ENCODE measurements around the gene C12orf54.
"Not testable (repeated sequence)": the region's sequence is repeated elsewhere in the genome, so short reads cannot be mapped to it uniquely, and the experiment has no call there.

The C12orf54 gene

GRCh38 chr12:48482198-48482597, at the start of gene C12orf54:
Gene C12orf54, plus strand, starts transcription at chr12:48482498. Its CDS starts 799 bp downstream, at chr12:48483297.
- DNase-seq (ENCODE audit: low read depth), result no peak

- not testable (repeated sequence) for DNase-seq (ENCODE audit: low read depth)
These were observed 48.3 kb upstream of the C12orf54 start for GRCh38 chr12:48434016-48434415.

GRCh38 chr12:48441069-48441468, 41.2 kb upstream of the C12orf54 start:
- no peak for DNase-seq (ENCODE audit: low read depth)

- DNase-seq (ENCODE audit: low read depth), result no peak
These were observed 40.0 kb upstream of the C12orf54 start for GRCh38 chr12:48442179-48442847.

GRCh38 chr12:48445538-48445937, 36.8 kb upstream of the C12orf54 start:
- DNase-seq (ENCODE audit: low read depth), result no peak

GRCh38 chr12:48446161-48446776, 36.0 kb upstream of the C12orf54 start:
- DNase-seq (ENCODE audit: low read depth), result no peak

GRCh38 chr12:48447755-48448154, 34.5 kb upstream of the C12orf54 start:
- DNase-seq (ENCODE audit: low read depth), result no peak

- no peak for DNase-seq (ENCODE audit: low read depth)
These were observed 30.9 kb upstream of the C12orf54 start for GRCh38 chr12:48451372-48451771.

- DNase-seq (ENCODE audit: low read depth), result not testable (repeated sequence)
These were observed 29.3 kb upstream of the C12orf54 start for GRCh38 chr12:48452961-48453360.

GRCh38 chr12:48454667-48455066, 27.6 kb upstream of the C12orf54 start:
- DNase-seq (ENCODE audit: low read depth), result peak; percentile 4

- no peak for DNase-seq (ENCODE audit: low read depth)
These were observed 27.2 kb upstream of the C12orf54 start for GRCh38 chr12:48455116-48455515.

- DNase-seq (ENCODE audit: low read depth), result no peak
These were observed 23.0 kb upstream of the C12orf54 start for GRCh38 chr12:48459259-48459658.

GRCh38 chr12:48469027-48469426, 13.3 kb upstream of the C12orf54 start:
- not testable (repeated sequence) for DNase-seq (ENCODE audit: low read depth)

- no peak for DNase-seq (ENCODE audit: low read depth)
These were observed 10.0 kb upstream of the C12orf54 start, which contains the start of gene ANP32D for GRCh38 chr12:48472259-48472658. Gene ANP32D, plus strand, starts transcription at chr12:48472559. Its CDS starts 106 bp downstream, at chr12:48472665.

GRCh38 chr12:48473061-48473460, 9.2 kb upstream of the C12orf54 start:
- DNase-seq (ENCODE audit: low read depth), result no peak

- not testable (repeated sequence) for DNase-seq (ENCODE audit: low read depth)
These were observed 7.8 kb upstream of the C12orf54 start for GRCh38 chr12:48474497-48474896.

- no peak for DNase-seq (ENCODE audit: low read depth)
These were observed 632 bp downstream of the C12orf54 start for GRCh38 chr12:48482930-48483329.

- no peak for DNase-seq (ENCODE audit: low read depth)
These were observed 4.0 kb downstream of the C12orf54 start for GRCh38 chr12:48486261-48486660.

- DNase-seq (ENCODE audit: low read depth), result no peak
These were observed 4.4 kb downstream of the C12orf54 start for GRCh38 chr12:48486679-48487078.

GRCh38 chr12:48489012-48489411, 6.7 kb downstream of the C12orf54 start:
- peak; percentile 22 for DNase-seq (ENCODE audit: low read depth)

GRCh38 chr12:48489456-48489855, 7.2 kb downstream of the C12orf54 start:
- DNase-seq (ENCODE audit: low read depth), result not testable (repeated sequence)

GRCh38 chr12:48500281-48500680, 18.0 kb downstream of the C12orf54 start:
- DNase-seq (ENCODE audit: low read depth), result not testable (repeated sequence)

GRCh38 chr12:48506836-48507235, 24.5 kb downstream of the C12orf54 start:
- DNase-seq (ENCODE audit: low read depth), result not testable (repeated sequence)

GRCh38 chr12:48508987-48509386, 26.7 kb downstream of the C12orf54 start:
- DNase-seq (ENCODE audit: low read depth), result no peak

Data from non-pigmented ciliary epithelial cell (primary cell).